ENCODE measurements around the gene TMEM30A. TPM values are rescaled to one million over a fixed set of nuclear protein-coding genes. Genes with fewer than 3 reads are reported as not detected.

TMEM30A gene
- total RNA-seq = 100 to 1,000 TPM in 1 of 3 donors, 10 to 100 TPM in 2; 87.0 to 127 (median 91.7) TPM
- long read RNA-seq, donor 1, full-length matches to known transcripts = 128 of 145 reads
- long read RNA-seq, donor 1, partial matches to known transcripts = 15 of 145 reads
- long read RNA-seq, donor 1, other reads (novel, unspliced or antisense) = 2 of 145 reads
- long read RNA-seq, donor 2, full-length matches to known transcripts = 43 of 51 reads
- long read RNA-seq, donor 2, partial matches to known transcripts = 7 of 51 reads
- long read RNA-seq, donor 2, other reads (novel, unspliced or antisense) = 1 of 51 reads

DNA sequence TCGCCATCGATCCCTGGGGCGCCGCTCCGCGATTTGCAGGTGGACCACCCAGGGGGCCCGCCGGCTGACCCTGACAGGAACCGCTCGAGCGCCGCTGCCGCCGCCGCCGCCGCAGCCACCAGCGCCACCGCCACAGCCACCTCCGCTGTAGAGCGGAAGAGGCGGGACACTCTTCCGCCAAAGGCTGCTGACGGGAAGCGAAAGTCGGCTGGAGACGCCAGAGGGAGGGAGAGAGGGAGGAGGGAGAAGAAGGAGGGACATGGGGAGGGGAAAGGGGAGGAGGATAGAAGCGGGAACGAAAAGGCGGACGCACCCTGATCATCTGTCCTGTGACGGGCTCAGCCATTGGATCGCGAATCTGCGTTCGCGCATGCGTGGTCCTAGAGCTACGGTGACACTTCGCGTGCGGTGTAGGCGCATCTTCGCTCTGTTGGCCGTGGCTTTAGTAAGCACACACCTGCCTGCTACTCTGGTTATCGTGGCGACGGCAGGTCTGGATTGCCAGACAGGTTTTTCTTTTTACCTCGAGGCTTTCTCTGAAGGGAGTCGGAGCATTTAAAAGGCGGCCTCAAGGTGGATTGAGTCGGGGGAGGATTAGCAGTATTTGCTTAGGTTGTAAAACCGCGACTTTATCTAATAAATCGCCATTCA is at the start of gene TMEM30A:
Gene TMEM30A (minus strand): TSS at position 161 of the 651 bp plus-strand sequence. CDS start 154 bp downstream, at position 7.
- peak; percentile 99 for ATAC-seq
- H3K4me3 ChIP-seq = peak within 1 kb of the TSS; percentile 57
- TF ChIP-seq, protein P1, sequence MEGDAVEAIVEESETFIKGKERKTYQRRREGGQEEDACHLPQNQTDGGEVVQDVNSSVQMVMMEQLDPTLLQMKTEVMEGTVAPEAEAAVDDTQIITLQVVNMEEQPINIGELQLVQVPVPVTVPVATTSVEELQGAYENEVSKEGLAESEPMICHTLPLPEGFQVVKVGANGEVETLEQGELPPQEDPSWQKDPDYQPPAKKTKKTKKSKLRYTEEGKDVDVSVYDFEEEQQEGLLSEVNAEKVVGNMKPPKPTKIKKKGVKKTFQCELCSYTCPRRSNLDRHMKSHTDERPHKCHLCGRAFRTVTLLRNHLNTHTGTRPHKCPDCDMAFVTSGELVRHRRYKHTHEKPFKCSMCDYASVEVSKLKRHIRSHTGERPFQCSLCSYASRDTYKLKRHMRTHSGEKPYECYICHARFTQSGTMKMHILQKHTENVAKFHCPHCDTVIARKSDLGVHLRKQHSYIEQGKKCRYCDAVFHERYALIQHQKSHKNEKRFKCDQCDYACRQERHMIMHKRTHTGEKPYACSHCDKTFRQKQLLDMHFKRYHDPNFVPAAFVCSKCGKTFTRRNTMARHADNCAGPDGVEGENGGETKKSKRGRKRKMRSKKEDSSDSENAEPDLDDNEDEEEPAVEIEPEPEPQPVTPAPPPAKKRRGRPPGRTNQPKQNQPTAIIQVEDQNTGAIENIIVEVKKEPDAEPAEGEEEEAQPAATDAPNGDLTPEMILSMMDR (IDR thresholded peaks at IDR 0.05) = no peak
- no peaks in the 10 kb centered on the region for H3K36me3 ChIP-seq (ENCODE audit: low read depth)
- intact Hi-C loops (cut with DNase I, micrococcal nuclease) = no loop called here
- no peaks in the 10 kb centered on the region for H3K9me3 ChIP-seq
- peak; percentile 96 to 98 (median 96) for DNase-seq
- peaks cover 23% of the 10 kb centered on the region for H3K4me1 ChIP-seq (ENCODE audit: low read depth)

DNA sequence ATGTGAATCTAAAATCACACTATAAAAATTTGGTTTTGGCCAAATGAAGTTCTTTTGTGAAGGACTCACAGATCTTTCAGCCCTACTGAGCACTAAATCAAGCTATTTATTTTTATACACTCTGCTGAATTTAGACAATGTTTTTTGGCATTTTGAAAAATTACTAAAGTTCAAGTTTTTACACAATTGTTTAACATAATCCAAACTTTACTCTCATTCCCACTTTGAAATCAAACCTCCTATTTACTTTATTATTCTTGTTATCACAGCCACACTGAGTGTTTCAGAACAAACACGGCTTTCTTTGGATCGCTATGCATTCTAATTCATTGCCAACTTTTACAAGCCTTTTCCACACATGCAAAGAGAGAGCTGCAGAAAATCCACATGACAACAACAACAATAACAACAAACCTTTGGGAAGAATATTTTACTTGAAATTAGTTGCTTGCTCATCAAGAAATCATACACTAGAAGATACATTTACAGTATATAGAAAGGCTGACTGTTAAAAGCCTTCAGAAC is 49.1 kb upstream of the TMEM30A start:
- no peaks in the 10 kb centered on the region for H3K4me1 ChIP-seq (ENCODE audit: low read depth)
- TF ChIP-seq, protein P1 (IDR thresholded peaks at IDR 0.05) = no peak
- H3K36me3 ChIP-seq (ENCODE audit: low read depth) = no peaks in the 10 kb centered on the region
- H3K9me3 ChIP-seq = no peaks in the 10 kb centered on the region
- ATAC-seq = no peak
- H3K4me3 ChIP-seq = no peak overlapping the region
- DNase-seq = no peak
- intact Hi-C loops (cut with DNase I, micrococcal nuclease) = no loop called here

DNA sequence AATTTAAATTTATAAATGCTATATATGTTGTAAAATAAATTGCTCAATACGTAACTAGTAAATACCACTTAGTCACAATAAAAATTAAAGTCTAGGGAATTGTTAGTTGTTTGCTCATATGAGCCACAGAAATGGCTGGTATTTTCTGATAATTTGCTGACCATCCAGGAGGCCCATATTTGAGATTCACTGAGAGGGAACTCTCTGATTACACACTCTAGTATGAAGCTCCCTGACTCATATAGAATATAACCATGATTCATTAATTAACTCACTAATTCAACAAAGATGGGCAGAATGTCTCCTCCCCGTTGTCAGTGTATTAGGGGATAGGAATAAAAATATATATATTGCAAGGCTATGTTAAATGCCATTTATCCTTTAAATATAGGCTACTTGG is 46.6 kb upstream of the TMEM30A start:
- no peak overlapping the region for H3K4me3 ChIP-seq
- H3K9me3 ChIP-seq = no peaks in the 10 kb centered on the region
- H3K4me1 ChIP-seq (ENCODE audit: low read depth) = no peaks in the 10 kb centered on the region
- intact Hi-C loops (cut with DNase I, micrococcal nuclease) = no loop called here
- TF ChIP-seq, protein P1 (IDR thresholded peaks at IDR 0.05) = no peak
- ATAC-seq (no peak), DNase-seq (no peak)
- H3K36me3 ChIP-seq (ENCODE audit: low read depth) = no peaks in the 10 kb centered on the region

DNA sequence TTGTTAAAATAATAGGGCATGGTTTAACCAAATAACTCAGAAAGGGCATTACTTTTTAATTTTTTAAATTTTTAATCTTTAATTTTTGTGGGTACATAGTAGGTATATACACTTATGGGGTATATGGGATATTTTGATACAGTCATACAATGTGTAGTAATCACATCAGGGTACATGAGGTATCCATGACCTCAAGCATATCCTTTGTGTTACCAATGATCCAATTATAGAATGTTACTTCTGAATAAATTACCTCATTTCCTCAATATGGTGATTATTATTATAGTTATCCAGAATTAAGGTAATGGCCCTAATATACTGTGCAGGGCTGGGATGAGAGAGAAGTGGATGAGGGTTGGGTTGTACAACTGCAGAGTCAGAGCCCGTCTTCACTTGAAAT is 45.1 kb upstream of the TMEM30A start:
- Histone ChIP-seq H3K36me3 (ENCODE audit: low read depth) (no peaks in the 10 kb centered on the region), H3K4me3 (no peak overlapping the region), H3K4me1 (ENCODE audit: low read depth) (no peaks in the 10 kb centered on the region), H3K9me3 (no peaks in the 10 kb centered on the region)
- intact Hi-C loops (cut with DNase I, micrococcal nuclease) = no loop called here
- DNase-seq (no peak), ATAC-seq (no peak)
- TF ChIP-seq, protein P1 (IDR thresholded peaks at IDR 0.05) = no peak

DNA sequence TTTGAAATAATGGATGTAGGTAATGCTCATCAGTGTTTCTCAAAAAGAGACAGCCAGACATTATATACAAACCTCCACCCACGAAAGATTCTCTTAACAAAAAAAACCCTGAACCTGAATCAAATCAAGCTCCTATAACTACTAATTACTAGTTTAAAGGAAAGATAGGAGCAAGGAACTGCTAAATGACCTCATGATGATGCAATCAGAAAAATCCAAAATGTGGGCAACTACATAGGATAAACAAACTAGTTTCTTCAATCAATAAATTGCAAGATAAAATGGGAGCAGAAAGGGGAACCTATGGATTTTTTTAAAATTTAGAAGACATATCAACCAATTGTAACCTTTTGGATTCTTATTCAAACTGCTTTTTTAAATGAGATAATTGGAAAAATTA is 43.2 kb upstream of the TMEM30A start:
- intact Hi-C loops (cut with DNase I, micrococcal nuclease) = no loop called here
- no peak for ATAC-seq

More for the DNA sequence above, 43.2 kb upstream of the TMEM30A start:
- DNase-seq = no peak
- TF ChIP-seq, protein P1 (IDR thresholded peaks at IDR 0.05) = no peak
- no peaks in the 10 kb centered on the region for H3K4me1 ChIP-seq (ENCODE audit: low read depth)
- H3K36me3 ChIP-seq (ENCODE audit: low read depth) = no peaks in the 10 kb centered on the region
- H3K4me3 ChIP-seq = no peak overlapping the region
- H3K9me3 ChIP-seq = no peaks in the 10 kb centered on the region

Measured in mucosa of descending colon (tissue), 3 donors.